Stimulated activated CD4-positive, alpha-beta T cell treated with anti-CD3 and anti-CD28 coated beads, Interleukin-1b, Interleukin-23, amount 100 ng/mL, for 24 hours (primary cell): ENCODE results near the gene UBR7.

Experiments
- DNase-seq, 4 experiments: peaks; one replicate each; pipeline ENCODE4 v3.0.0-alpha.2; 2020; ENCODE audit warnings: low read depth in 4 of 4, low spot score in 1 of 4

UBR7 gene

DNA sequence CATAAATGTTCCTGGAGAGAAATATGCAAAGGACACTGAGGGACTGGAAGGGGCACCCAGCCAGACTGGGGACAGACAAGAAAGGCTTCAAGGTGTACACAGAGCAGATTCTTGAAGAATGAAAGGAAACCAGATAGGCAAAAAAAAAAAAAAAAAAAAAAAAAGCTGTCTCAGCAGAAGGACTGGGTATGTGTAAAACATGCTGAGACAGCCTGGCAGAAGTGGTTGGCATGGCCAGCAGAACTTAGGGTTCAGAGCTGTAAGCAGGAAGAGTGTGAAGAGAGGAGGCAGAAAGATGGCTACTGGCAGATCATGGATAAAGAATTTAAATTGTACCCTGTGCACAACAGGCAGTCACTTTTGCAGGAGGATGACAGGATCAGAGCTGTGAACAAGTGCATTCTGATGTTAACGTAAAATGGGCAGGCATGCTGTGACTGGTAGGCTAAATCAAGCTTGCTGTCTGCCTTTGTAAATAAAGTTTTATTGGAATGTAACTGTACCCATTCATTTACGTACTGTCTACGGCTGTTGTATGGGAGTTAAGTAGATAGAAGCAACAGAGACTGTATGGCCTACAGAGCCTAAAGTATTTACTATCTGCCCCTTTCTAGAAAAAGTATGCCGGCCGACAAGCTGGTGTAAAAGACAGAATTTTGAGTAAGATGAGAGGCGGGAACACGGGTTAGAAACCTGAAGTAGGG is 42.2 kb downstream of the UBR7 start:
- DNase-seq, result no peak

DNA sequence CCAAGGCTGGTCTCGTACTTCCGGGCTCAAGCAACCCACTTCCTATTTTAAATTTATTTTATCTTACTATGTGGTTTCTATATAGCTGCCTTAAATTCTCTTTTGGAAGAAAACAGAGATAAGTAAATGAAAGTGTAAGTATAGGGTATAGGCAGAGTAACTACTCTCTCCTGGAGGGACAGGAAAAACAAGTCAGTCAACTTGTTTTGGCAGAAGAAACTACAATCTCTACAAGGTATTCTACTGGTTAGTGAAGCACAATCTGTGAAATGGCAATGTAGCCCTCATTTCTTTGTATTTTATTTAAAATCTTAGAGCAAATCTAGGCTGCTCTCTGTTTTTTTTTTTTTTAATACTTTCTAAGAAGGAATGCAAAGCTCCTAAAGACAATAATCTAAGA is 55.4 kb downstream of the UBR7 start:
- DNase-seq, result no peak

DNA sequence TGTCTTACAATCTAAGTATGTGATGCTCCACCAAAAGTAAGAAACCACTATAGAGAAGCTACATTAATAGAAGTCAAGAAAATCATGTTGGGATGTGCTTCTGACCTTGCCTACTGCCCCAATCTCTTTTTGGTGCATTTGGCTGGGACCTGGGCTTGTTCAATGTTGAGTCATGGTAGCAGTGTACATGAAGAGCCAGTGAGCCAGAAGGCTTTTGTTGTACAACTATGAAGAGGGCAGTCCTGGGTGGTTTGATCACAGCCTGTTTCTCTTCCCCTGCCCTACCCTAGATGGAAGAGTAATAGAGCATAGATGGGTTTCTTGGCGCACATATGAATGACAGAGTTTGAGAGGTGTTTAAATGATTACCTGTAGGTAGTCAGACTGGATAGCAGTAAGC is 56.4 kb downstream of the UBR7 start:
- DNase-seq, result no peak

- no peak for DNase-seq
Measured at GRCh38 chr14:93266127-93266526, 59.1 kb downstream of the UBR7 start.

DNA sequence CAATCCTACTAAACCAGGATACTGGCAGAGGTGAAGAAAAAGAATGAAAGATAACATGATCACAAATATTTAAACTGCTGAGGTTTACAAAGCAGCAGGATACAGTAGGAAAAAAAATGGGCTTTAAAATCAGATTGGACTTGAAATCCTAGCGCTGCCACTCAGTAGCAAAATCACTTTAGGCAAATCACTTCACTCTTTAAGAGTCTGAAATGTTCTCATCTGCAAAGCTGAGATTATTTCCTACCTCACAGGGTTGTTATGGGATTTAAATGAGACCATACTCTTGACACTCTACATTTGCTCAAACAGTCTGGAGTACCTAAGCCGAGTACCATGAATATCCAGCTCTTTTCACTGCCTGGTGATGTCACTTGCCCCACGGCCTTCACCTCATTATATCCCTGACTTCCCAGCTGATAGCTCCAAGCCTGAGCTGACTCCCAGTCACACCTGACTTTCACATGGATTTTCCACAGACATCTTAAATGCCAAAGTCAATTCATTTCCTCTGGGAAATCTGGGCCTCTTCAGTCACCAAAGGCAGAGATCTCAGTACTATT is 60.2 kb downstream of the UBR7 start:
- DNase-seq, result no peak

GRCh38 chr14:93268406-93268805 is 61.4 kb downstream of the UBR7 start:
- no peak for DNase-seq

- no peak for DNase-seq
Measured at GRCh38 chr14:93269341-93270068, 62.4 kb downstream of the UBR7 start.

GRCh38 chr14:93271111-93271510 is 64.1 kb downstream of the UBR7 start:
- DNase-seq, result no peak

GRCh38 chr14:93274055-93274806 is 67.2 kb downstream of the UBR7 start:
- DNase-seq, result no peak

- no peak for DNase-seq
Measured at GRCh38 chr14:93276031-93276716, 69.1 kb downstream of the UBR7 start.
